ENCODE data around the gene MXD4. TPM values are rescaled to one million over a fixed set of nuclear protein-coding genes. Genes with fewer than 3 reads are reported as not detected.

MXD4 gene
- total and polyA plus RNA-seq, 2 of the 13 experiments (the other 11 are each of a cell fraction or from before 2014, with no cell fraction given) = 29.0 to 31.3 TPM

DNA sequence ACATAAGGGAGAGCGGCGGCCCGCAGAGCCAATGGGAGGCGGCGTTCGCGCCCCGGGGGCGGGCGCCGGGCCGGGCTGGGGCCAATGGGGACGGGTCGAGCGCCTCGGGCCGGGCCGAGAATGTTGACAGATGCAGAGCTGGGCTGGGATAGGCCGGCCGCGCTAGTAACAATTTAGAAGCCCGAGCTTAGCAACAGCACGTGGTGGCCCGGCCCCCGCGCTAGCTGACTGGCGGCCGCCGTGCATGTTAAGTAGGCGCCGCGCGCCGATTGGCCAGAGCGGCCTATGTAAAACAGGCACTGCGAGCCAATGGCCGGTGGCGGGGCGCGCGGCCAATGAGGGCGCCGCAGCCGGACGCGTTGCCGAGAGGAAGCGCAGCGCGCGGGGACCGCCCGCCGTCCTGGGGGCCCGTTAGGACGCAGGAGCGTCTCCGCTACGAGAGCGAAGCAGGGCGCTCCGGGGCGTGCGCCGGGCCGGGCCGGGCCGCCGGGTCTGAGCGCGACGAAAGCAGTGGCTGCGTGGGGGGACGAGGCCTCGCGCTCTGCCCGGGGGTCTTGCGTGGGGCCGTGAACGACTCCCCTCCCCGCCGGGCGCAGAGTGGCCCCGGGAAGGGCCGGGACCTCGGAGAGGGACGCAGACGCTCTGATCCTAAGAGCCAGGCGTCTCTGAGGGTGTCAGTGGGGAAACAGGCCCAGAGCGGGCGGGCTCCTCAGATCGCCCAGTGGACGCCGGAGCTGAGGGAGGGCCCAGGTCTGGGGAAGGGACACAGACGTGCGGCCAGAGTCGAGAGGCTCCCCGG is 435 bp upstream of the MXD4 start (continued):
- TF ChIP-seq FOXK1 (CRISPR knock-in tag; IDR thresholded peaks at IDR 0.05; ENCODE audit: borderline replicate concordance, low read depth) (no peak; the same call in 1 of the 2 replicates), ZSCAN20 (CRISPR knock-in tag; IDR thresholded peaks at IDR 0.05; ENCODE audit: borderline replicate concordance) (peak; percentile 82; the same call in 1 of the 2 replicates), BORCS8-MEF2B (CRISPR knock-in tag; IDR thresholded peaks at IDR 0.05) (peak; percentile 80), SKI (IDR thresholded peaks at IDR 0.05; ENCODE audit: partially characterized antibody) (peak; percentile 45), RXRB (CRISPR knock-in tag; IDR thresholded peaks at IDR 0.05; ENCODE audit: borderline replicate concordance) (no peak), RAD21 (CRISPR knock-in tag; IDR thresholded peaks at IDR 0.05) (peak; percentile 23; the same call in 1 of the 2 replicates), IRF2 (CRISPR knock-in tag; IDR thresholded peaks at IDR 0.05) (peak; percentile 41; the same call in 1 of the 2 replicates), PHF8 (CRISPR knock-in tag; IDR thresholded peaks at IDR 0.05) (peak; percentile 77), PLRG1 (conservative IDR thresholded peaks at IDR 0.05) (no peak), ZNF83 (CRISPR knock-in tag; IDR thresholded peaks at IDR 0.05; ENCODE audit: borderline replicate concordance) (no peak), ZFAT (CRISPR knock-in tag; conservative IDR thresholded peaks at IDR 0.05) (no peak), ZFX (CRISPR knock-in tag; IDR thresholded peaks at IDR 0.05; ENCODE audit: low read depth) (peak; percentile 98), MXD4 (CRISPR knock-in tag; IDR thresholded peaks at IDR 0.05) (peak; percentile 67), ZFY (CRISPR knock-in tag; IDR thresholded peaks at IDR 0.05) (peak; percentile 95), ZMYM4 (CRISPR knock-in tag; IDR thresholded peaks at IDR 0.05) (peak; percentile 81), ZBTB21 (CRISPR knock-in tag; IDR thresholded peaks at IDR 0.05) (no peak), ZNF891 (CRISPR knock-in tag; IDR thresholded peaks at IDR 0.05) (peak; percentile 52; the same call in 1 of the 2 replicates), ZFP62 (CRISPR knock-in tag; IDR thresholded peaks at IDR 0.05) (no peak), ZNF333 (CRISPR knock-in tag; IDR thresholded peaks at IDR 0.05; ENCODE audit: borderline replicate concordance) (peak; percentile 83; the same call in 1 of the 2 replicates), SNAPC2 (CRISPR knock-in tag; IDR thresholded peaks at IDR 0.05) (peak; percentile 89), ZNF605 (CRISPR knock-in tag; IDR thresholded peaks at IDR 0.05) (peak; percentile 88)
- TF ChIP-seq, protein P1, sequence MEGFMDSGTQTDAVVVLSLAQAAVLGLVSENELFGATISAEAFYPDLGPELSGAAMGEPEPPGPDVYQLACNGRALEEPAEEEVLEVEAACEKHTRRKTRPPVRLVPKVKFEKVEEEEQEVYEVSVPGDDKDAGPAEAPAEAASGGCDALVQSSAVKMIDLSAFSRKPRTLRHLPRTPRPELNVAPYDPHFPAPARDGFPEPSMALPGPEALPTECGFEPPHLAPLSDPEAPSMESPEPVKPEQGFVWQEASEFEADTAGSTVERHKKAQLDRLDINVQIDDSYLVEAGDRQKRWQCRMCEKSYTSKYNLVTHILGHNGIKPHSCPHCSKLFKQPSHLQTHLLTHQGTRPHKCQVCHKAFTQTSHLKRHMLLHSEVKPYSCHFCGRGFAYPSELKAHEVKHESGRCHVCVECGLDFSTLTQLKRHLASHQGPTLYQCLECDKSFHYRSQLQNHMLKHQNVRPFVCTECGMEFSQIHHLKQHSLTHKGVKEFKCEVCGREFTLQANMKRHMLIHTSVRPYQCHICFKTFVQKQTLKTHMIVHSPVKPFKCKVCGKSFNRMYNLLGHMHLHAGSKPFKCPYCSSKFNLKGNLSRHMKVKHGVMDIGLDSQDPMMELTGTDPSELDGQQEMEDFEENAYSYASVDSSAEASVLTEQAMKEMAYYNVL (CRISPR knock-in tag; IDR thresholded peaks at IDR 0.05; ENCODE audit: borderline replicate concordance) = no peak
- TF ChIP-seq, protein P2, sequence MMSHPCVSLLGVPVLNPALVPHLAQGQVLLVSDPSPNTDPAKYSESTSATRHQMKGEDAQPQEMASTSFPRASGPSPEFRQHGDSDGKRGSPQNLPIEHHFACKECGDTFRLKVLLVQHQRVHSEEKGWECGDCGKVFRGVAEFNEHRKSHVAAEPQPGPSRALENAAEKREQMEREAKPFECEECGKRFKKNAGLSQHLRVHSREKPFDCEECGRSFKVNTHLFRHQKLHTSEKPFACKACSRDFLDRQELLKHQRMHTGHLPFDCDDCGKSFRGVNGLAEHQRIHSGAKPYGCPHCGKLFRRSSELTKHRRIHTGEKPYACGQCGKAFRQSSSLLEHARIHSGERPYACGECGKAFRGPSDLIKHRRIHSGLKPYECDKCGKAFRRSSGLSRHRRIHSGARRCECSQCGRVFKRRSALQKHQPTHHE (CRISPR knock-in tag; IDR thresholded peaks at IDR 0.05; ENCODE audit: borderline replicate concordance) = peak; percentile 70; the same call in 1 of the 2 replicates
- TF ChIP-seq, protein P3, sequence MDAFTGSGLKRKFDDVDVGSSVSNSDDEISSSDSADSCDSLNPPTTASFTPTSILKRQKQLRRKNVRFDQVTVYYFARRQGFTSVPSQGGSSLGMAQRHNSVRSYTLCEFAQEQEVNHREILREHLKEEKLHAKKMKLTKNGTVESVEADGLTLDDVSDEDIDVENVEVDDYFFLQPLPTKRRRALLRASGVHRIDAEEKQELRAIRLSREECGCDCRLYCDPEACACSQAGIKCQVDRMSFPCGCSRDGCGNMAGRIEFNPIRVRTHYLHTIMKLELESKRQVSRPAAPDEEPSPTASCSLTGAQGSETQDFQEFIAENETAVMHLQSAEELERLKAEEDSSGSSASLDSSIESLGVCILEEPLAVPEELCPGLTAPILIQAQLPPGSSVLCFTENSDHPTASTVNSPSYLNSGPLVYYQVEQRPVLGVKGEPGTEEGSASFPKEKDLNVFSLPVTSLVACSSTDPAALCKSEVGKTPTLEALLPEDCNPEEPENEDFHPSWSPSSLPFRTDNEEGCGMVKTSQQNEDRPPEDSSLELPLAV (CRISPR knock-in tag; conservative IDR thresholded peaks at IDR 0.05; ENCODE audit: low read depth) = no peak
- TF ChIP-seq, protein P4, sequence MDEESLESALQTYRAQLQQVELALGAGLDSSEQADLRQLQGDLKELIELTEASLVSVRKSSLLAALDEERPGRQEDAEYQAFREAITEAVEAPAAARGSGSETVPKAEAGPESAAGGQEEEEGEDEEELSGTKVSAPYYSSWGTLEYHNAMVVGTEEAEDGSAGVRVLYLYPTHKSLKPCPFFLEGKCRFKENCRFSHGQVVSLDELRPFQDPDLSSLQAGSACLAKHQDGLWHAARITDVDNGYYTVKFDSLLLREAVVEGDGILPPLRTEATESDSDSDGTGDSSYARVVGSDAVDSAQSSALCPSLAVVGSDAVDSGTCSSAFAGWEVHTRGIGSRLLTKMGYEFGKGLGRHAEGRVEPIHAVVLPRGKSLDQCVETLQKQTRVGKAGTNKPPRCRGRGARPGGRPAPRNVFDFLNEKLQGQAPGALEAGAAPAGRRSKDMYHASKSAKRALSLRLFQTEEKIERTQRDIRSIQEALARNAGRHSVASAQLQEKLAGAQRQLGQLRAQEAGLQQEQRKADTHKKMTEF (CRISPR knock-in tag; IDR thresholded peaks at IDR 0.05) = peak; percentile 64

Data from HepG2 (cell line).